ENCODE data around the gene HSFX4.
A peak's percentile ranks its signal among the peaks of the same experiment; 100 is the strongest.
"Not testable (repeated sequence)": the region's sequence is repeated elsewhere in the genome, so short reads cannot be mapped to it uniquely, and the experiment has no call there.

Gene HSFX4

DNA sequence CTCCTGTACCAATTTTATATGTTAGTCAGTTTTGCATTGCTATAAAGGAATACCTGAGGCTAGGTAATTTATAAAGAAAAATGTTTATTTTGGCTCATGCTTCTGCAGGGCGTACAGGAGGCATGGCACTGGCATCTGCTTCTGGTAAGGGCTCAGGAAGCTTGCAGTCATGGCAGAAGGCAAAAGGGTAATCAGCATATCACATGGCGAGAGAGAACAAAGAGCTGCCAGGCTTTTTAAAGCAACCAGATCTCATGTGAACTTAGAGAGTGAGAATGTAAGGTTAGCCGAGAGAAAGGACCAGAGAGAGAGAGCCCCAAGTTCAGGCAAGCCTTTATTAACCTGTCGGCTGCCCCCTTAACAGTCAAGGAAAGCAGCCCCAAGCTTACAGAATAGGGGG lies 5.5 kb upstream of the HSFX4 start:
- H3K27me3 ChIP-seq (ENCODE audit: control insufficient read depth, insufficient read depth, low read length); H3K9me3 ChIP-seq (ENCODE audit: control insufficient read depth, insufficient read depth, low read depth, low read length); H3K4me3 ChIP-seq (ENCODE audit: low read depth, low read length); H3K9ac ChIP-seq (ENCODE audit: low read length); H3K4me1 ChIP-seq (ENCODE audit: control insufficient read depth, insufficient read depth, low read length); H3K27ac ChIP-seq (ENCODE audit: low read depth, low read length); H3K36me3 ChIP-seq (ENCODE audit: control insufficient read depth, insufficient read depth, low read length): not testable (repeated sequence)

DNA sequence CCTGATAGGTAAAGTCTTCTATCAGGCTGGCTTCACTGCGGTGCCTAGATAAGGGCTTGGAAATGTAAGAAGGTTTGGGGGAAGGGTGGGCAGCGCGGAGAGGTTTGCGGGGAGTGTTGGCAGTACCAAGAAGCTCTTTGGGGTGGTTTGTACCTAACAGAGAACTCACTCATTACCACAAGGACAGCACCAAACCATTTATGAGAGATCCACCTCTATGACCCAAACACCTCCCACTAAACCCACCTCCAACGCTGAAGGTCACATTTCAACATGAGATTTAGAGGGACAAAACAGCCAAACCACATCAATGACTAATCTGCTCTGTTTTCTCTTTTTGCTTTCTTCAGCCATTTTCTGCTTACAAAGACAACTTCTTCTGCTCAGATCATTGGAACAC lies 4.9 kb upstream of the HSFX4 start:
- H3K36me3 ChIP-seq (ENCODE audit: control insufficient read depth, insufficient read depth, low read length); H3K4me3 ChIP-seq (ENCODE audit: low read depth, low read length); H3K9ac ChIP-seq (ENCODE audit: low read length); H3K9me3 ChIP-seq (ENCODE audit: control insufficient read depth, insufficient read depth, low read depth, low read length); H3K4me1 ChIP-seq (ENCODE audit: control insufficient read depth, insufficient read depth, low read length); H3K27me3 ChIP-seq (ENCODE audit: control insufficient read depth, insufficient read depth, low read length); H3K27ac ChIP-seq (ENCODE audit: low read depth, low read length): not testable (repeated sequence)

DNA sequence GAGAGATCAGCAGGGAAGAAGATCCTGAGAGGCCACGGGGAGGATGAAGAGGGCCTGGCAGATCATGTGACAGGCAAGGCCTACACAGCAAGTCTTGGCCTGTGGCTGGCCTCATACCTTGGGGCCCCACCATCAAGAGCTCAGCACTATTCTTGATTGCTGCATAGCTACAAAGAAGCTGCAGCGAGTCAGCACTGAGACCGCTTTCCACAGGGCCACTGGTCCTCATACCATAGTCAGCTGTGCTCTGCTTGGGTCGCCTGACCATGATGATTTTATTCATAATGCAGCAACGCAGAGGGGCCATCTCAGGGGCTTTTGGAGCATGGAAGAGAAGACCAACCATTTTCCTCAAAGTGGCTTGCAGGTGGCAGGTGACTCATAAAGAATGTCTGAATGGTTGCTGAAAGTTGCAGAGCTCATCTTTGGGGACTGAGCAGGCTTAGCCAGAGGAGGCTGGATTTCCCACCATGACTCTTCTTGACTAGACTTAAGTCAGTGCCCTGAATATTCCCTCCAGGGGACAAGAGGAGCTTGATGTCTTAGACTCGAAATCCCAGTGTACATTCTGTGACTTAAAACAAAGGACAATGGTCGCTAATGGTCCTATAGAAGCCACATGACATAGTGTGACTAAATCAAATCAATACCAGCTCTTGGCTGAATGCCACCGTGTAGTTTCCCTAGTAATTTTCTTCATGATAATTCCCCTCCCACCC lies 2.0 kb upstream of the HSFX4 start:
- not testable (repeated sequence) for H3K27me3 ChIP-seq (ENCODE audit: control insufficient read depth, insufficient read depth, low read length); H3K9me3 ChIP-seq (ENCODE audit: control insufficient read depth, insufficient read depth, low read depth, low read length); H3K27ac ChIP-seq (ENCODE audit: low read depth, low read length); H3K36me3 ChIP-seq (ENCODE audit: control insufficient read depth, insufficient read depth, low read length); H3K4me1 ChIP-seq (ENCODE audit: control insufficient read depth, insufficient read depth, low read length); H3K9ac ChIP-seq (ENCODE audit: low read length); H3K4me3 ChIP-seq (ENCODE audit: low read depth, low read length)

DNA sequence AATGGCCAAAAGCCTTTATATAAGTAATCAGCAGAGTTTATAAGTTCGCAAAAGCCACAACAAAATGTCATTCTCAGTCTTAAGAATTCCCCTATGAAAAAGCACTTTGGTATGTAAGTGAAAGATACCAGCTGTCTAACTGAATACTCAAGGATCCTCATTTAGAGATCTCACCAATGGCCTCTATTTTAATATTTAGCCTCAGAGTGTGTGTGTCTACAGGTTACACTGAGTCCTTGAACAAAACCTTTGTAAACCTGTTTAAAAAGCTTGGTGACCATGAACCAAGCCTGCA lies 1.5 kb upstream of the HSFX4 start:
- not testable (repeated sequence) for H3K36me3 ChIP-seq (ENCODE audit: control insufficient read depth, insufficient read depth, low read length); H3K27ac ChIP-seq (ENCODE audit: low read depth, low read length); H3K4me3 ChIP-seq (ENCODE audit: low read depth, low read length); H3K9ac ChIP-seq (ENCODE audit: low read length); H3K4me1 ChIP-seq (ENCODE audit: control insufficient read depth, insufficient read depth, low read length); H3K27me3 ChIP-seq (ENCODE audit: control insufficient read depth, insufficient read depth, low read length); H3K9me3 ChIP-seq (ENCODE audit: control insufficient read depth, insufficient read depth, low read depth, low read length)

DNA sequence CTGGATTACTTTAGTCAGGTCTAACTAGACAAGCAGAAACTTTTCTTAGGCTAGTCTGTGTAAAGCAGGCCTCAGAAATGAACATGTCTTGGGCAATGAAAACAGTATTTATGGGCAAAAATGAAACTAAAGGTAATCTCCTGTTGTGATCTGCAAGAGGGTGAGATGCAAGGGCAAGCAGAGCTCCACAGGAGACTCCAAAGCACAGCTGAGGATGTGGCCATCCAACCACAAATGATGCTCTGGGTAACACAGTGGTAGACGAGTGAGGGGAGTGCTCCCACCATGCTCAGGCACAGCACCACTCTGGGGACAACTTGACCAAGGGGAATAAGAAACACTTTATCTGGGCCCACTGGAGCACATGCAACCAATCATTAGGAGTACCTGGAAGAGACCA lies 738 bp upstream of the HSFX4 start:
- peaks cover 11% of the 10 kb centered on the region for H3K36me3 ChIP-seq (ENCODE audit: control insufficient read depth, insufficient read depth, low read length)
- H3K9ac ChIP-seq (ENCODE audit: low read length); H3K4me1 ChIP-seq (ENCODE audit: control insufficient read depth, insufficient read depth, low read length); H3K27me3 ChIP-seq (ENCODE audit: control insufficient read depth, insufficient read depth, low read length); H3K27ac ChIP-seq (ENCODE audit: low read depth, low read length); H3K4me3 ChIP-seq (ENCODE audit: low read depth, low read length); H3K9me3 ChIP-seq (ENCODE audit: control insufficient read depth, insufficient read depth, low read depth, low read length): not testable (repeated sequence)

DNA sequence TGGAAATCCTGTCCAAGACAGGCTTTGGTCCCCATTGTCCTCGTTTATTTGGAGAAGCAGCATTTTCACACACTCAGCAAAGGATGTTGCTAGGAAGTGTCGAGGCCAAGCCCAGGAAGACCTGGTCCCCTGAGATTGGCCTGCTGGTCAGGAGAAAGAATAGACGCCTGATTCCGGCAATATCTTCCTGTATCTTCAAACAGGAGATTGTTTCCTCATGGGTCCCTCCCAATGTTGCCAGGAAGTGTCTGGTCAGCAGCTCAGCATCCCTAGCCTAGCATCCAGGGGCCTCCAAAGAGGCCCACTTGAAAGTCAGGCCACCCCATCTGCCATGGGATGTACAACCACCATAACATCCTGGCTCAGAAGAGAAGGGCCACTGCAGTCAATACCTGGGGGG lies 2.0 kb downstream of the HSFX4 start:
- not testable (repeated sequence) for H3K4me3 ChIP-seq (ENCODE audit: low read depth, low read length); H3K27ac ChIP-seq (ENCODE audit: low read depth, low read length); H3K27me3 ChIP-seq (ENCODE audit: control insufficient read depth, insufficient read depth, low read length); H3K4me1 ChIP-seq (ENCODE audit: control insufficient read depth, insufficient read depth, low read length); H3K9me3 ChIP-seq (ENCODE audit: control insufficient read depth, insufficient read depth, low read depth, low read length); H3K9ac ChIP-seq (ENCODE audit: low read length)
- H3K36me3 ChIP-seq (ENCODE audit: control insufficient read depth, insufficient read depth, low read length): peaks cover 21% of the 10 kb centered on the region

DNA sequence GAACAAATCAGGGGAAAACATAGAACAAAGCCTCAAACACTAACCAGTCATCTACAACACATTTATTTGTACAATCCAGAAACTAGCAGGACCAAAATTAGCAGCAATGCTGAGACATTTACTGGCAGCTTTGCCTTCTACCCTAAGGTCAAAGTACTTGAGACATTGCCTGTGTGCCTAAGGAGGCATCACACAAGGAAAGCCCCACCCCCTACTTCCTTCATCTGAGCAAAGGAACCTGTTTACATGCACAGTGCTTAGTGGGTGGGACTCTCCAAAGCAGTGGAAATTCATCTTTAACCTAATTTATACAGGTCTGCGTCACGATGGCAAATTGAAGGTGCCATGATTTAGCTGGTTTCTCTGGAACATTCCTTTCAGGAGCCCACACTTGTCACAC lies 2.8 kb downstream of the HSFX4 start:
- H3K27ac ChIP-seq (ENCODE audit: low read depth, low read length); H3K9me3 ChIP-seq (ENCODE audit: control insufficient read depth, insufficient read depth, low read depth, low read length); H3K4me3 ChIP-seq (ENCODE audit: low read depth, low read length); H3K4me1 ChIP-seq (ENCODE audit: control insufficient read depth, insufficient read depth, low read length); H3K9ac ChIP-seq (ENCODE audit: low read length); H3K27me3 ChIP-seq (ENCODE audit: control insufficient read depth, insufficient read depth, low read length): not testable (repeated sequence)
- peaks cover 21% of the 10 kb centered on the region for H3K36me3 ChIP-seq (ENCODE audit: control insufficient read depth, insufficient read depth, low read length)

DNA sequence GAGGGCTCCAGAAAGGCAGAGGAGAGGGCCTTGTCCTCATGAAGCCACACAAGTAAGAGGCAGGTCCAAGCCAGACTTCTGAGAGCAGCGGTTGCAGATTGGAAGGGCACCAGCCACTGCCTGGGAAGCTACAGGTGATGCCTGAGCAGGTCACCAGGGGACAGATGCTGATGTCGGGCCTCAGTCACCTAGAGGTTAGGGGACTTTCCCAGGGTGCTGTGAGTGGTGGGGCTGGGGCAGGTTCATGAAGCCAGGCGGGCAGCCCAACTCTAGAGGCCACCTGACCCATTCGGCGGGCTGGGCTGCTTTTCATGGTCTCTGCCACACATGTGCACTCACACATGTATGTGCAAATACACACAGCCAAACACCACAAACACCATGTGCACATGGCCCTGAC lies 3.6 kb downstream of the HSFX4 start:
- H3K27ac ChIP-seq (ENCODE audit: low read depth, low read length); H3K9ac ChIP-seq (ENCODE audit: low read length); H3K27me3 ChIP-seq (ENCODE audit: control insufficient read depth, insufficient read depth, low read length): not testable (repeated sequence)

DNA sequence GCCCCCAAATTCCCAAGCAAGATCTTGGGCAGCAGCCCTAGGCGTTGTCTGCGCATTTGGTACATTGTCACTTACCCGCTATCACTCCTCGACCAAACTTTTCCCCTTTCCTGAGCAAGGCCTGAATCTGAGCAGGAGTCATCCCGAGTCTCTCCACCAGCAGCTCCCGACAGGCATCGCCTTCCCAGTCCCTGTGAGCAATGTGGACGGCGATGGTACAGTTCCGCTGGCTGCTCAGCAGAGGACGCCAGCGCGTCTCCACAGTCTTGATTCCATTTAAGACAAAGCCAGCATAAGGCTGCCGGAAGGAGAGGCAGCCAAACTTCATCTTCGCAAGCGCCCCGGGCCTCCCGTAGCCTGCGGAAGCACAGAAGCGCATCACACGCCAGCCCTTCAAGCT lies 4.2 kb downstream of the HSFX4 start:
- H3K36me3 ChIP-seq (ENCODE audit: control insufficient read depth, insufficient read depth, low read length): peaks cover 21% of the 10 kb centered on the region
- not testable (repeated sequence) for H3K9me3 ChIP-seq (ENCODE audit: control insufficient read depth, insufficient read depth, low read depth, low read length); H3K27ac ChIP-seq (ENCODE audit: low read depth, low read length); H3K9ac ChIP-seq (ENCODE audit: low read length); H3K27me3 ChIP-seq (ENCODE audit: control insufficient read depth, insufficient read depth, low read length); H3K4me3 ChIP-seq (ENCODE audit: low read depth, low read length); H3K4me1 ChIP-seq (ENCODE audit: control insufficient read depth, insufficient read depth, low read length)

More for the DNA sequence above, 3.6 kb downstream of the HSFX4 start:
- H3K4me3 ChIP-seq (ENCODE audit: low read depth, low read length); H3K4me1 ChIP-seq (ENCODE audit: control insufficient read depth, insufficient read depth, low read length); H3K9me3 ChIP-seq (ENCODE audit: control insufficient read depth, insufficient read depth, low read depth, low read length): not testable (repeated sequence)
- H3K36me3 ChIP-seq (ENCODE audit: control insufficient read depth, insufficient read depth, low read length): peaks cover 21% of the 10 kb centered on the region

DNA sequence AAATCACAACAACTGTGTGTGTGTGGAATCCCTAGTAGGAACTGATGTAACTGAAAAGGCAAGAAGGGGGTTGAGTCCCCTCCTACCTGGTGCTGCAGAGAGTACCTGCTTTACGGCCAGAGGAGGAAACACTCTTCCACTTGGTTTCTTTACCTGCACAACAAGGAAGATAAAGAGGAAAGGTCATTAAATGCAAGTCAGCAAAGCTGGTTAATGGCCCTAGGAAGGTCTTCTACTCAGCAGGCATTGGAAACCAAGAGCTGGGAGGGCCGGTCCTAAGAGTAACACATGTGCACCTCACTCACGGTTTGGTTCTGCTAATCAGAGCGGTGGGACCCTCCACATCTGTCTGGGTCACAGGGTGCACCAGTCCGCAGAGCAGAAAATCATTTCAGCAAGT lies 8.0 kb downstream of the HSFX4 start:
- not testable (repeated sequence) for H3K4me1 ChIP-seq (ENCODE audit: control insufficient read depth, insufficient read depth, low read length); H3K27me3 ChIP-seq (ENCODE audit: control insufficient read depth, insufficient read depth, low read length); H3K9me3 ChIP-seq (ENCODE audit: control insufficient read depth, insufficient read depth, low read depth, low read length); H3K27ac ChIP-seq (ENCODE audit: low read depth, low read length)
- peak overlapping the region; percentile 77 for H3K4me3 ChIP-seq (ENCODE audit: low read depth, low read length)
- H3K9ac ChIP-seq (ENCODE audit: low read length): peak overlapping the region; percentile 88
- peaks cover 15% of the 10 kb centered on the region for H3K36me3 ChIP-seq (ENCODE audit: control insufficient read depth, insufficient read depth, low read length)

DNA sequence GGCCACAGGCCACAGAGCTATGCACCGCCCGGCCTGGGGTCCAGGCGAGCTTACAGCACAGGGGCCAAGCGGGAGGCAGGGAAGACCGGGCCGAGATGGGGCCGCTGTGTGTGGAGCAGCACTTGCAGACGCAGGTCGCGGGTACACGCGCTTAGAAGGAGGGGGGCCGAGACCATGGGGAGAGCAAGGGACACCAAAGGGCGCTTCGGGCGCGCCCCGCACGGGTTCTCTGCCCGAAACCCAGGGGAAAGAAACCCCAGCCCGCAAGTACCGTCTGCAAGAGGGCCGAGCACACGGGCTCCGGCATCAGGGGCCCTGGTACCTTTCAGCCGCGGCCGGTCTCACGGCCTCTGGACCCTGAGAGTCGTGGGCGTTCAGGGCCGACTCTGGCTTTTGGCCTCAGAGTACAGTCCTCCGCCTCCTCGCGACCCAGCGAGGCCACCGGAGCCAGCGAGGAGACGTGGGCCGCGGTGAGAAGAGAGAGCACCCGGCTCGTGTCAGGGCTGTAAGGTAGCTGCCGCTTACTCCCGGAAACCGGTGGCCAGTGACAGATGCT lies 8.6 kb downstream of the HSFX4 start:
- H3K27ac ChIP-seq (ENCODE audit: low read depth, low read length): peak overlapping the region; percentile 50; the same call in 1 of the 2 replicates
- H3K9ac ChIP-seq (ENCODE audit: low read length): peak overlapping the region; percentile 88
- peaks cover 13% of the 10 kb centered on the region for H3K36me3 ChIP-seq (ENCODE audit: control insufficient read depth, insufficient read depth, low read length)
- no peaks in the 10 kb centered on the region for H3K9me3 ChIP-seq (ENCODE audit: control insufficient read depth, insufficient read depth, low read depth, low read length)
- H3K4me1 ChIP-seq (ENCODE audit: control insufficient read depth, insufficient read depth, low read length): peaks cover 3% of the 10 kb centered on the region; the same call in 1 of the 2 replicates
- H3K4me3 ChIP-seq (ENCODE audit: low read depth, low read length): peak overlapping the region; percentile 77
- no peaks in the 10 kb centered on the region for H3K27me3 ChIP-seq (ENCODE audit: control insufficient read depth, insufficient read depth, low read length)
